H1 (cell line): ENCODE results near the gene ARHGEF3. TPM values are rescaled to one million over a fixed set of nuclear protein-coding genes. Genes with fewer than 3 reads are reported as not detected.

ENCODE experiments used
- CTCF ChIA-PET: fragments of 300-600 bp; sonication (Branson Sonifier 250); formaldehyde crosslinking; loops from one replicate; lab custom pipeline; 2021; ENCODE audit not compliant: partially characterized antibody; lab: Charles Lee
- POLR2A ChIA-PET: fragments of 300-600 bp; sonication (Branson Sonifier 250); formaldehyde crosslinking; loops from one replicate; lab custom pipeline; 2021; ENCODE audit warnings: inconsistent platforms; ENCODE audit not compliant: partially characterized antibody; lab: Charles Lee
- DNase-seq, 2 experiments: peaks; one replicate each; pipeline versions ENCODE4 v3.0.0 to v3.0.0-alpha.2; 2010 to 2022; ENCODE audit warnings: low spot score in 2 of 2, low read depth in 1 of 2, mixed read lengths in 1 of 2
- FAIRE-seq: peaks from 2 replicates; lab custom pipeline; 2011; peaks lifted over from hg19 to GRCh38; lab: Jason Lieb, UNC
- H2AFZ ChIP-seq: 2 replicates; pipeline ENCODE4 v1.8.1; 2012; ENCODE audit warnings: low read length, inconsistent platforms
- H2AK5ac ChIP-seq: 2 replicates; pipeline ENCODE4 v1.6.1; 2013; ENCODE audit warnings: low read depth, low read length
- H2BK120ac ChIP-seq: replicated peaks from 2 replicates; pipeline ENCODE3; 2013; ENCODE audit warnings: low read depth, low read length, inconsistent platforms
- H2BK12ac ChIP-seq: 2 replicates; pipeline ENCODE4 v1.6.1; 2013; ENCODE audit warnings: low read depth, low read length
- H2BK15ac ChIP-seq: 2 replicates; pipeline ENCODE4 v1.6.1; 2013; ENCODE audit warnings: low read length
- H2BK20ac ChIP-seq: 2 replicates; pipeline ENCODE4 v1.6.1; 2013; ENCODE audit warnings: low read length
- H2BK5ac ChIP-seq: 2 replicates; pipeline ENCODE4 v1.6.1; 2013; ENCODE audit warnings: low read depth, low read length
- H3K14ac ChIP-seq: 2 replicates; pipeline ENCODE4 v1.6.1; 2013; ENCODE audit warnings: inconsistent platforms; ENCODE audit not compliant: insufficient read length
- H3K18ac ChIP-seq: 2 replicates; pipeline ENCODE4 v1.6.1; 2013; ENCODE audit warnings: low read length; ENCODE audit errors: extremely low read depth
- H3K23ac ChIP-seq: 2 replicates; pipeline ENCODE4 v1.6.1; 2013; ENCODE audit warnings: inconsistent platforms; ENCODE audit not compliant: insufficient read length
- H3K23me2 ChIP-seq: 2 replicates; pipeline ENCODE4 v1.6.1; 2013; ENCODE audit warnings: low read depth, low read length
- H3K27ac ChIP-seq: 2 replicates; pipeline ENCODE4 v1.6.1; 2011; ENCODE audit warnings: low read depth, low read length, inconsistent platforms
- H3K27me3 ChIP-seq, 4 experiments: replicated peaks in 1 of 4; 1 replicate in 1 of 4; 2 replicates in 3 of 4; pipeline versions ENCODE4 v1.6.1 to v1.8.1; 2011 to 2013; ENCODE audit warnings: low read length in 3 of 4, mild to moderate bottlenecking in 3 of 4, inconsistent platforms in 2 of 4, mixed read lengths in 2 of 4, moderate library complexity in 1 of 4; ENCODE audit not compliant: control insufficient read depth in 3 of 4, insufficient read depth in 3 of 4; ENCODE audit errors: extremely low read depth in 1 of 4
- H3K36me3 ChIP-seq, 4 experiments: 2 replicates each; pipeline versions ENCODE4 v1.6.1 to v1.8.1; 2011 to 2013; ENCODE audit warnings: mild to moderate bottlenecking in 4 of 4, low read length in 3 of 4, moderate library complexity in 2 of 4, control low read depth in 1 of 4, inconsistent platforms in 1 of 4; ENCODE audit not compliant: insufficient read depth in 4 of 4, control insufficient read depth in 2 of 4
- H3K4ac ChIP-seq: replicated peaks from 2 replicates; pipeline ENCODE3; 2013; ENCODE audit warnings: low read length, low read depth, mixed read lengths, inconsistent platforms; ENCODE audit not compliant: insufficient read length
- H3K4me1 ChIP-seq, 4 experiments: replicated peaks in 1 of 4; 1 replicate in 1 of 4; 2 replicates in 3 of 4; pipeline versions ENCODE4 v1.6.1 to v1.8.1; 2011 to 2013; ENCODE audit warnings: low read length in 3 of 4, inconsistent platforms in 2 of 4, mixed read lengths in 1 of 4; ENCODE audit not compliant: insufficient read depth in 4 of 4, control insufficient read depth in 3 of 4
- H3K4me2 ChIP-seq, 2 experiments: 2 replicates each; pipeline versions ENCODE4 v1.6.1 to v1.8.1; 2011 to 2013; ENCODE audit warnings: low read depth in 2 of 2, low read length in 2 of 2, control low read depth in 1 of 2, inconsistent platforms in 1 of 2, mild to moderate bottlenecking in 1 of 2; ENCODE audit not compliant: insufficient read depth in 1 of 2
- H3K4me3 ChIP-seq, 4 experiments: fragments of 200-600, 300-600 bp in 1 of 4; sonication (generic), shearing (Covaris generic), sonication (Bioruptor Twin) in 1 of 4; 2 replicates each; pipeline versions ENCODE4 v1.5.1 to v1.8.1; 2011 to 2016; ENCODE audit warnings: low read length in 4 of 4, low read depth in 3 of 4, control low read depth in 2 of 4, inconsistent platforms in 2 of 4, mild to moderate bottlenecking in 2 of 4, mixed read lengths in 1 of 4, moderate library complexity in 1 of 4; ENCODE audit not compliant: insufficient read depth in 2 of 4; ENCODE audit errors: extremely low read depth in 1 of 4
- H3K56ac ChIP-seq: replicated peaks from 2 replicates; pipeline ENCODE3; 2013; ENCODE audit warnings: low read depth, mild to moderate bottlenecking, mixed read lengths, low read length, inconsistent platforms; ENCODE audit not compliant: insufficient read length
- H3K79me1 ChIP-seq: 2 replicates; pipeline ENCODE4 v1.6.1; 2013; ENCODE audit warnings: low read depth, low read length, control low read depth
- H3K79me2 ChIP-seq, 2 experiments: 2 replicates each; pipeline versions ENCODE4 v1.6.1 to v1.8.1; 2012 to 2013; ENCODE audit warnings: low read length in 2 of 2, mild to moderate bottlenecking in 2 of 2, inconsistent platforms in 1 of 2; ENCODE audit not compliant: insufficient read depth in 2 of 2, control insufficient read depth in 1 of 2
- H3K9ac ChIP-seq, 4 experiments: replicated peaks in 1 of 4; 1 replicate in 1 of 4; 2 replicates in 3 of 4; pipeline versions ENCODE4 v1.6.1 to v1.8.1; 2011 to 2013; ENCODE audit warnings: low read depth in 3 of 4, low read length in 3 of 4, control low read depth in 2 of 4, mild to moderate bottlenecking in 2 of 4, moderate library complexity in 2 of 4, inconsistent platforms in 1 of 4; ENCODE audit errors: extremely low read depth in 1 of 4
- H3K9me3 ChIP-seq, 2 experiments: 2 replicates each; pipeline versions ENCODE4 v1.6.1 to v1.8.1; 2012 to 2013; ENCODE audit warnings: mild to moderate bottlenecking in 2 of 2, moderate library complexity in 2 of 2, control low read depth in 1 of 2, inconsistent platforms in 1 of 2, low read depth in 1 of 2, low read length in 1 of 2, mixed read lengths in 1 of 2; ENCODE audit not compliant: insufficient read depth in 2 of 2
- H4K20me1 ChIP-seq, 2 experiments: replicated peaks in 1 of 2; 2 replicates each; pipeline versions ENCODE3 to v1.8.1; 2011 to 2013; ENCODE audit warnings: inconsistent platforms in 2 of 2, low read length in 2 of 2, mild to moderate bottlenecking in 1 of 2; ENCODE audit not compliant: insufficient read depth in 2 of 2, control insufficient read depth in 1 of 2
- H4K5ac ChIP-seq: 2 replicates; pipeline ENCODE4 v1.6.1; 2013; ENCODE audit warnings: low read length, low read depth, mixed read lengths, inconsistent platforms; ENCODE audit not compliant: insufficient read length
- H4K8ac ChIP-seq: 2 replicates; pipeline ENCODE4 v1.8.0; 2013; ENCODE audit warnings: mild to moderate bottlenecking, moderate library complexity, low read length, inconsistent platforms; ENCODE audit not compliant: insufficient read depth; ENCODE audit errors: extremely low read depth
- H4K91ac ChIP-seq: replicated peaks from 2 replicates; pipeline ENCODE3; 2013; ENCODE audit warnings: low read length, mixed read lengths, inconsistent platforms; ENCODE audit not compliant: insufficient read length
- ATF3 ChIP-seq: IDR thresholded peaks from 2 replicates; pipeline ENCODE4 v1.6.1; 2011; ENCODE audit warnings: low read depth, mild to moderate bottlenecking, low read length; ENCODE audit not compliant: insufficient read depth
- CREB1 ChIP-seq: IDR thresholded peaks from 2 replicates; pipeline ENCODE4 v1.6.1; 2012; ENCODE audit warnings: inconsistent platforms
- EGR1 ChIP-seq: IDR thresholded peaks from 2 replicates; pipeline ENCODE4 v1.6.1; 2011; ENCODE audit warnings: low read depth, low read length, borderline replicate concordance
- HDAC2 ChIP-seq, 2 experiments: fragments of 300-600 bp in 1 of 2; sonication (generic) in 1 of 2; IDR thresholded peaks; 2 replicates each; pipeline ENCODE4 v1.6.1; 2011 to 2012; ENCODE audit warnings: low read depth in 2 of 2, low read length in 2 of 2, mild to moderate bottlenecking in 2 of 2, moderate library complexity in 2 of 2, borderline replicate concordance in 1 of 2, inconsistent platforms in 1 of 2
- HDAC6 ChIP-seq: IDR thresholded peaks from one replicate; pipeline ENCODE4 v1.7.1; 2012; ENCODE audit warnings: low read depth, mild to moderate bottlenecking, inconsistent platforms, low read length, moderate library complexity
- JUND ChIP-seq: IDR thresholded peaks from 2 replicates; pipeline ENCODE4 v1.6.1; 2011; ENCODE audit warnings: mild to moderate bottlenecking, improper control_type of control experiment, low read length
- KDM1A ChIP-seq: fragments of 200-600, 300-600 bp; sonication (generic); IDR thresholded peaks from 2 replicates; pipeline ENCODE4 v1.7.1; 2016; ENCODE audit warnings: mild to moderate bottlenecking, low read length, borderline replicate concordance
- NANOG ChIP-seq: IDR thresholded peaks from 2 replicates; pipeline ENCODE4 v1.6.1; 2011; ENCODE audit warnings: low read length, low read depth, mild to moderate bottlenecking, inconsistent platforms; ENCODE audit not compliant: insufficient read depth, poor library complexity, severe bottlenecking
- PHF8 ChIP-seq: fragments of 200-600 bp; sonication (generic); conservative IDR thresholded peaks from 2 replicates; pipeline ENCODE4 v1.7.1; 2012; ENCODE audit warnings: low read depth, mild to moderate bottlenecking, inconsistent platforms, low read length, moderate library complexity
- RXRA ChIP-seq: IDR thresholded peaks from 2 replicates; pipeline ENCODE4 v1.6.1; 2011; ENCODE audit warnings: low read depth, mild to moderate bottlenecking, low read length, moderate library complexity; ENCODE audit not compliant: insufficient read depth
- SAP30 ChIP-seq: fragments of 300-600 bp; sonication (generic); IDR thresholded peaks from 2 replicates; pipeline ENCODE4 v1.7.1; 2012; ENCODE audit warnings: low read length, moderate library complexity, mild to moderate bottlenecking, inconsistent platforms; ENCODE audit not compliant: insufficient read depth, insufficient replicate concordance
- ZNF274 ChIP-seq: IDR thresholded peaks from 2 replicates; pipeline ENCODE4 v1.7.0; 2012; ENCODE audit warnings: low read length, borderline replicate concordance; ENCODE audit errors: extremely low read depth
- WGBS, 2 experiments: shearing (Covaris generic) in 1 of 2; methylation state at CpG; one replicate each; pipeline versions ENCODE4 v1.1.6 to v1.1.7; 2013 to 2015; ENCODE audit warnings: low lambda C conversion rate in 2 of 2, mixed read lengths in 2 of 2, inconsistent platforms in 1 of 2, low coverage in 1 of 2, missing lambda C conversion rate in 1 of 2; ENCODE audit not compliant: insufficient replicate concordance in 2 of 2, insufficient coverage in 1 of 2, insufficient read length in 1 of 2; ENCODE audit errors: extremely low coverage in 1 of 2, missing lambda C conversion rate in 1 of 2; 5-methylcytosine and 5-hydroxymethylcytosine counted together
- polyA plus RNA-seq, 7 experiments: library from polyadenylated mRNA; depleted of rRNA in 3 of 7; stranded (reverse) in 5 of 7; unstranded in 2 of 7; fragments of >200 nt in 5 of 7; fragments of 200-250 nt in 2 of 7; gene quantifications; 1 replicate in 5 of 7; 2 replicates in 1 of 7; 4 replicates in 1 of 7; pipeline versions ENCODE4 v1.2.1 to v1.2.3, GENCODE V29; 2011 to 2013; ENCODE audit warnings: missing spikeins in 2 of 7, mixed read lengths in 2 of 7
- total RNA-seq: library from RNA; stranded (reverse); fragmentation: NEBNext Ultra II Directional; extraction: Animal tissue kit (Norgen Biotek cat#: 25700); gene quantifications from 2 replicates; pipeline ENCODE4 v1.2.1, GENCODE V29; 2021

Gene ARHGEF3
- total and polyA plus RNA-seq, 2 of the 8 experiments (the other 6 are each of a cell fraction or from before 2014, with no cell fraction given): 2.8 to 6.0 TPM

- POLR2A ChIA-PET: no interaction called here
Observed at GRCh38 chr3:56789076-56789475, 12.7 kb downstream of the ARHGEF3 start.

More at GRCh38 chr3:56789076-56789475, 12.7 kb downstream of the ARHGEF3 start:
- Histone ChIP-seq H2BK5ac (no peak overlapping the region), H2BK15ac (no peak overlapping the region), H2AK5ac (no peak overlapping the region), H2AFZ (no peak overlapping the region), H3K4me2 (no peak overlapping the region), H2BK120ac (no peak overlapping the region), H3K9ac (no peak overlapping the region), H3K4me1 (no peaks in the 10 kb centered on the region; a peak in 1 of 7 replicates), H3K27me3 (no peaks in the 10 kb centered on the region), H2BK12ac (no peak overlapping the region), H2BK20ac (no peak overlapping the region), H3K4ac (no peak overlapping the region), H3K14ac (no peak overlapping the region), H4K5ac (no peak overlapping the region), H3K4me3 (no peak overlapping the region), H4K8ac (no peak overlapping the region), H3K56ac (no peak overlapping the region), H3K36me3 (no peaks in the 10 kb centered on the region), H4K91ac (no peak overlapping the region), H3K27ac (no peak overlapping the region), H3K23ac (no peak overlapping the region), H3K79me1 (no peaks in the 10 kb centered on the region), H3K9me3 (no peaks in the 10 kb centered on the region), H3K79me2 (no peaks in the 10 kb centered on the region), H3K23me2 (no peaks in the 10 kb centered on the region), H3K18ac (no peak overlapping the region), H4K20me1 (no peaks in the 10 kb centered on the region)
- TF ChIP-seq HDAC2 (IDR thresholded peaks at IDR 0.05; ENCODE audit: borderline replicate concordance in 1 of 2, low read depth in 2 of 2, low read length in 2 of 2) (no peak), CREB1 (no peak), ATF3 (no peak), NANOG (no peak), JUND (no peak), HDAC6 (no peak), ZNF274 (no peak), RXRA (no peak), EGR1 (no peak), PHF8 (no peak), SAP30 (no peak), KDM1A (no peak)
- DNase-seq (no peak), FAIRE-seq (no peak)
- CTCF ChIA-PET: interaction anchor here (0.7 to 4.5 kb wide), 8 partner anchors 11 to 380 kb away, joined by 3 to 45 read pairs (median 4); partner anchors contain the start of gene ARHGEF3
- 89% methylated on average over 3 of the region's 3 CpGs; no CpG with 5 or more reads in 1 of the 2 experiments for WGBS, 2 experiments
